B cell (primary cell): ENCODE measurements around the gene ROR2.

Experiments
- CTCF ChIP-seq: fragments of 200-600 bp; IDR thresholded peaks from one replicate; pipeline ENCODE4 v1.8.0; 2022; ENCODE audit warnings: antibody characterized with exemption, mild to moderate bottlenecking
- EZH2 ChIP-seq: IDR thresholded peaks from 2 replicates; pipeline ENCODE4 v1.6.1; 2012; ENCODE audit warnings: borderline replicate concordance, low read depth, mild to moderate bottlenecking, moderate library complexity, low read length; ENCODE audit not compliant: insufficient read depth, poor library complexity, severe bottlenecking

GRCh38 chr9:91519520-91520277 is 430.3 kb downstream of the ROR2 start:
- no peak for TF ChIP-seq CTCF
- TF ChIP-seq EZH2: no peak
